Naive thymus-derived CD4-positive, alpha-beta T cell (primary cell): ENCODE data around the gene EHMT2. TPM values are rescaled to one million over a fixed set of nuclear protein-coding genes. Genes with fewer than 3 reads are reported as not detected.
A peak's percentile ranks its signal among the peaks of the same experiment; 100 is the strongest.

Experiments
- ATAC-seq: fragments of 150-1000 bp; cut with Tn5 transposase; 2 replicates; pipeline ENCODE4 v1.10.0; 2021; ENCODE audit warnings: mild to moderate bottlenecking, moderate library complexity
- CTCF ChIA-PET: fragments of 350-600 bp; sonication (Branson Sonifier 250); formaldehyde crosslinking; loops from one replicate; lab custom pipeline; 2021; ENCODE audit warnings: antibody characterized with exemption; lab: Charles Lee
- POLR2A ChIA-PET: fragments of 350-600 bp; sonication (Branson Sonifier 250); formaldehyde crosslinking; loops from one replicate; lab custom pipeline; 2021; ENCODE audit warnings: antibody characterized with exemption, inconsistent platforms; lab: Charles Lee
- DNase-seq, 9 donors: peaks; one replicate each; pipeline versions ENCODE4 v3.0.0 to v3.0.0-alpha.2; 2020 to 2022; ENCODE audit warnings: mixed read lengths in 1 of 9
- H3K27ac ChIP-seq: one replicate; pipeline ENCODE4 v1.7.0; 2013; ENCODE audit warnings: mild to moderate bottlenecking, low read depth, low read length, moderate library complexity
- H3K27me3 ChIP-seq, 2 donors: one replicate each; pipeline ENCODE4 v1.7.0; 2013; ENCODE audit warnings: low read length in 2 of 2, mild to moderate bottlenecking in 2 of 2, moderate library complexity in 2 of 2; ENCODE audit not compliant: control insufficient read depth in 2 of 2, insufficient read depth in 2 of 2
- H3K36me3 ChIP-seq, 3 experiments: 1 replicate in 2 of 3; 2 replicates in 1 of 3; pipeline ENCODE4 v1.7.0; 2013; ENCODE audit warnings: low read length in 3 of 3, mild to moderate bottlenecking in 3 of 3, moderate library complexity in 1 of 3; ENCODE audit not compliant: insufficient read depth in 3 of 3, control insufficient read depth in 2 of 3
- H3K4me1 ChIP-seq, 2 donors: one replicate each; pipeline ENCODE4 v1.7.0; 2013; ENCODE audit warnings: low read length in 2 of 2, mild to moderate bottlenecking in 2 of 2, moderate library complexity in 1 of 2; ENCODE audit not compliant: control insufficient read depth in 2 of 2, insufficient read depth in 2 of 2
- H3K4me3 ChIP-seq: 2 replicates; pipeline ENCODE4 v1.7.0; 2013; ENCODE audit warnings: mild to moderate bottlenecking, low read length
- H3K9me3 ChIP-seq, 3 experiments: 1 replicate in 2 of 3; 2 replicates in 1 of 3; pipeline ENCODE4 v1.7.0; 2013; ENCODE audit warnings: low read length in 3 of 3; ENCODE audit not compliant: control insufficient read depth in 2 of 3
- H3K27ac Mint-ChIP-seq, 9 donors: one replicate each; pipeline ENCODE4 v1.8.0; 2020 to 2022; ENCODE audit warnings: mixed read lengths in 9 of 9, mild to moderate bottlenecking in 8 of 9, moderate library complexity in 5 of 9, inconsistent platforms in 2 of 9
- H3K27me3 Mint-ChIP-seq, 5 donors: one replicate each; pipeline ENCODE4 v1.8.0; 2021 to 2022; ENCODE audit warnings: mixed read lengths in 5 of 5, mild to moderate bottlenecking in 1 of 5
- H3K36me3 Mint-ChIP-seq, 5 donors: one replicate each; pipeline ENCODE4 v1.8.0; 2020 to 2022; ENCODE audit warnings: mixed read lengths in 5 of 5, mild to moderate bottlenecking in 3 of 5, inconsistent platforms in 1 of 5
- H3K4me1 Mint-ChIP-seq, 7 donors: one replicate each; pipeline ENCODE4 v1.8.0; 2020 to 2022; ENCODE audit warnings: mixed read lengths in 7 of 7, mild to moderate bottlenecking in 3 of 7, inconsistent platforms in 1 of 7
- H3K4me3 Mint-ChIP-seq, 10 donors: one replicate each; pipeline ENCODE4 v1.8.0; 2020 to 2022; ENCODE audit warnings: mild to moderate bottlenecking in 10 of 10, mixed read lengths in 10 of 10, moderate library complexity in 6 of 10, inconsistent platforms in 2 of 10
- H3K9me3 Mint-ChIP-seq, 11 donors: one replicate each; pipeline ENCODE4 v1.8.0; 2020 to 2022; ENCODE audit warnings: mixed read lengths in 11 of 11, mild to moderate bottlenecking in 4 of 11, inconsistent platforms in 1 of 11, moderate library complexity in 1 of 11
- intact Hi-C, 2 donors: fragments of 100-400 bp; cut with micrococcal nuclease; formaldehyde crosslinking; loops; one replicate each; pipeline ENCODE4 v1.15.1; 2023
- polyA plus RNA-seq, 2 donors: library from polyadenylated mRNA; unstranded; fragments of 300-500 nt; fragmentation: Illumina TruSeq; gene quantifications; one replicate each; pipeline ENCODE4 v1.2.3, GENCODE V29; 2021
- total RNA-seq, 6 experiments: library from RNA in 5 of 6; stranded (reverse) in 5 of 6; gene quantifications; 1 replicate in 5 of 6; 2 replicates in 1 of 6; pipeline ENCODE4 v1.2.3 and lab custom pipeline; 2021 to 2026

Gene EHMT2
- total and polyA plus RNA-seq, 7 experiments from 2014 or later, result 37.3 to 94.2 (median 66.5) TPM

- Mint-ChIP-seq H3K36me3 (peaks cover 3 to 40% (median 24%) of the 10 kb centered on the region in 5 donors), H3K9me3 (no peaks in the 10 kb centered on the region), H3K27ac (peak overlapping the region; percentile 91 to 100 (median 99)), H3K4me3 (peak overlapping the region; percentile 84 to 99 (median 99)), H3K4me1 (peaks cover 26 to 47% (median 39%) of the 10 kb centered on the region in 7 donors), H3K27me3 (no peaks in the 10 kb centered on the region)
- H3K36me3 ChIP-seq, result peaks cover 0 to 53% (median 14%) of the 10 kb centered on the region in 3 experiments
- H3K27ac ChIP-seq, result peak overlapping the region; percentile 92
- POLR2A ChIA-PET, result interaction anchor here (0.6 to 1.5 kb wide), 10 partner anchors 7 to 1732 kb away, joined by 3 to 7 read pairs (median 4); partner anchors contain the start of genes ABHD16A, DDX39B, LSM2 and LTA
- DNase-seq (no peak), ATAC-seq (no peak)
- H3K9me3 ChIP-seq, result no peaks in the 10 kb centered on the region
- no peaks in the 10 kb centered on the region for H3K27me3 ChIP-seq
- intact Hi-C loops, result loop anchor here (5.0 to 10.0 kb wide), 4 partner anchors 120 to 1017 kb away; partner anchors contain the start of genes MICA (in 1 of the 2), MICB (in 1 of the 2), NELFE (in 1 of the 2) and PSMB9 (in 1 of the 2)
- peak overlapping the region; percentile 56 for H3K4me3 ChIP-seq
- CTCF ChIA-PET, result interaction anchor here (0.5 to 1.7 kb wide), 3 partner anchors 25 to 476 kb away, joined by 3 to 7 read pairs (median 4); partner anchors contain the start of gene NEU1
- H3K4me1 ChIP-seq, result peaks cover 34% of the 10 kb centered on the region in 2 donors
Measured at GRCh38 chr6:31837369-31838113, 60.0 kb downstream of the EHMT2 start.

GRCh38 chr6:31836474-31837368 is 60.8 kb downstream of the EHMT2 start:
- Histone ChIP-seq H3K27me3 (no peaks in the 10 kb centered on the region), H3K27ac (peak overlapping the region; percentile 92), H3K4me1 (peaks cover 34 to 35% of the 10 kb centered on the region in 2 donors), H3K4me3 (peak overlapping the region; percentile 56), H3K36me3 (peaks cover 0 to 53% (median 14%) of the 10 kb centered on the region in 3 experiments), H3K9me3 (no peaks in the 10 kb centered on the region)
- Mint-ChIP-seq H3K9me3 (no peaks in the 10 kb centered on the region), H3K4me3 (peak overlapping the region; percentile 84 to 99 (median 99)), H3K27me3 (no peaks in the 10 kb centered on the region), H3K27ac (peak overlapping the region; percentile 91 to 100 (median 99)), H3K36me3 (peaks cover 3 to 40% (median 24%) of the 10 kb centered on the region in 5 donors), H3K4me1 (peaks cover 26 to 47% (median 39%) of the 10 kb centered on the region in 7 donors)
- peak in 1 of 9 donors; percentile 42 for DNase-seq
- ATAC-seq, result no peak
- intact Hi-C loops, result loop anchor here (5.0 to 10.0 kb wide), 4 partner anchors 121 to 1018 kb away; partner anchors contain the start of genes MICA (in 1 of the 2), MICB (in 1 of the 2), NELFE (in 1 of the 2) and PSMB9 (in 1 of the 2)
- CTCF ChIA-PET, result interaction anchor here (0.5 to 1.7 kb wide), 4 partner anchors 26 to 475 kb away, joined by 3 to 7 read pairs (median 4); partner anchors contain the start of gene NEU1
- POLR2A ChIA-PET, result interaction anchor here (0.6 to 3.7 kb wide), 14 partner anchors 10 to 296 kb away, joined by 3 to 21 read pairs (median 5); partner anchors contain the start of genes ABHD16A, CSNK2B, DDAH2 and DDX39B

- Mint-ChIP-seq H3K27ac (peak overlapping the region; percentile 91 to 100 (median 99)), H3K4me3 (peak overlapping the region; percentile 84 to 99 (median 99)), H3K36me3 (peaks cover 3 to 40% (median 24%) of the 10 kb centered on the region in 5 donors), H3K27me3 (no peaks in the 10 kb centered on the region), H3K4me1 (peaks cover 26 to 49% (median 40%) of the 10 kb centered on the region in 7 donors), H3K9me3 (no peaks in the 10 kb centered on the region)
- intact Hi-C loops, result loop anchor here (5.0 to 10.0 kb wide), 4 partner anchors 121 to 1019 kb away; partner anchors contain the start of genes MICA (in 1 of the 2), MICB (in 1 of the 2), NELFE (in 1 of the 2) and PSMB9 (in 1 of the 2)
- DNase-seq (no peak), ATAC-seq (no peak)
- peaks cover 35 to 42% of the 10 kb centered on the region in 2 donors for H3K4me1 ChIP-seq
- H3K9me3 ChIP-seq, result no peaks in the 10 kb centered on the region
- H3K4me3 ChIP-seq, result peak overlapping the region; percentile 56
- H3K27ac ChIP-seq, result peak overlapping the region; percentile 92
- CTCF ChIA-PET, result interaction anchor here (0.7 to 1.7 kb wide), 2 partner anchors 27 to 248 kb away, joined by 3 to 7 read pairs; partner anchors contain the start of gene NEU1
- no peaks in the 10 kb centered on the region for H3K27me3 ChIP-seq
- POLR2A ChIA-PET, result interaction anchor here (0.7 to 3.7 kb wide), 14 partner anchors 9 to 318 kb away, joined by 3 to 21 read pairs (median 5); partner anchors contain the start of genes ABHD16A, CSNK2B, DDAH2 and DDX39B
- peaks cover 0 to 50% (median 14%) of the 10 kb centered on the region in 3 experiments for H3K36me3 ChIP-seq
Measured at GRCh38 chr6:31836047-31836473, 61.4 kb downstream of the EHMT2 start.

- ChIA-PET CTCF (interaction anchor here (1.6 kb wide), 1 partner anchor 153 kb away, joined by 4 read pairs; no protein-coding TSS in a partner anchor), POLR2A (interaction anchor here (0.7 to 3.7 kb wide), 19 partner anchors 8 to 217 kb away, joined by 3 to 21 read pairs (median 5); partner anchors contain the start of genes ABHD16A, BAG6, C6orf47 and CSNK2B)
- Mint-ChIP-seq H3K36me3 (peaks cover 3 to 40% (median 19%) of the 10 kb centered on the region in 5 donors), H3K27ac (peak overlapping the region; percentile 91 to 100 (median 99)), H3K4me3 (peak overlapping the region; percentile 84 to 99 (median 99)), H3K9me3 (no peaks in the 10 kb centered on the region), H3K4me1 (peaks cover 31 to 64% (median 53%) of the 10 kb centered on the region in 7 donors), H3K27me3 (no peaks in the 10 kb centered on the region)
- peak; percentile 82 for ATAC-seq
- Histone ChIP-seq H3K36me3 (peaks cover 0 to 35% (median 14%) of the 10 kb centered on the region in 3 experiments), H3K27ac (peak overlapping the region; percentile 92), H3K4me1 (peaks cover 40 to 48% of the 10 kb centered on the region in 2 donors), H3K4me3 (peak overlapping the region; percentile 73), H3K9me3 (no peaks in the 10 kb centered on the region), H3K27me3 (no peaks in the 10 kb centered on the region)
- peak; percentile 77 to 84 (median 82) for DNase-seq
- intact Hi-C loops, result loop anchor here (1.0 to 10.0 kb wide), 21 partner anchors 20 to 1020 kb away; partner anchors contain the start of genes ABHD16A (in 2 of the 2), BAG6 (in 2 of the 2), EHMT2 (in 2 of the 2) and PRRC2A (in 2 of the 2)
Measured at GRCh38 chr6:31834367-31835250, 62.9 kb downstream of the EHMT2 start.
